DND-41 (cell line): ENCODE measurements around the gene TSHZ1.

Experiments used
- EZH2 ChIP-seq: IDR thresholded peaks from 3 replicates; pipeline ENCODE4 v1.6.1; 2012; ENCODE audit warnings: borderline replicate concordance, low read depth, mild to moderate bottlenecking, moderate library complexity, low read length, inconsistent platforms; ENCODE audit not compliant: severe bottlenecking
- TF ChIP-seq, protein P1 (sequence below): IDR thresholded peaks from 2 replicates; pipeline ENCODE4 v1.5.1; 2012; ENCODE audit warnings: borderline replicate concordance, low read length, moderate library complexity, mild to moderate bottlenecking; ENCODE audit not compliant: poor library complexity, severe bottlenecking; ENCODE audit errors: extremely low read depth

DNA sequence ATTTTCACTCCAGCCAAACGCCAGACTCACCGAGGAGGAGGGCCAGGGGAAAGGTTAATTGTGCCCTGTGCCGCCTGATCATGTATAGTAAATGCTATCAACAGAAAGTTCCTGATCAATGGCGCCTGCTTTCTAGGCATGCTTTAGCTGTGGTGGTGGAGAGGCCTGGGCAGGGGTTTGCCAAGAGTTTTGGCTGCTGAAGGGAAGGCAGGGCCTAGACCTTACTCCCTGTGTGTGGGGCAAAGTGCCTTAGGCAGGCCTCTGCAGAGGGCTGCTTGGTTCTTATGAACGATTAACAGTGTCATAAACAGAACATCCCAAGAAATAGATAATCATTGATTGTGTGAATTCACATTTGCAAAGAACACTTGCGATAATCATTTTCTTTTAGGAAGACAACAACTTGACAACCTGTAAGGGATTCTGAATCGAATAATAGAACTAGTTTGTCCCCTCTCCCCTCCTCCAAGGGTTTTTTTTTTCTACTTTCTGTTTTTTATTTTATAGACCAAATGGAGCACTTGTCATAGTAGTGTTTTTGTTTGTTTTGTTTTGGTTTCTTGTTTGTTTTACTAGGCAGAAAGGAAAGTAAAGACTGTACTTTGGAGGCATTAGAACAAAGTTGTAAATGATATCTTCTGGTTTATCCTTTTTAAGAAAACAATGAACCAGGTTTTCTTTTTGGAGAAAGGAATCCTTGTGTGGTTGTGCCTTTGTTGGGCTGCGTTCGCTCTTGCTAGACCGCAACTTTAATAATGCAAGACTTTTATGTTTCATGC is 6.5 kb downstream of the TSHZ1 start:
- TF ChIP-seq, protein P1, sequence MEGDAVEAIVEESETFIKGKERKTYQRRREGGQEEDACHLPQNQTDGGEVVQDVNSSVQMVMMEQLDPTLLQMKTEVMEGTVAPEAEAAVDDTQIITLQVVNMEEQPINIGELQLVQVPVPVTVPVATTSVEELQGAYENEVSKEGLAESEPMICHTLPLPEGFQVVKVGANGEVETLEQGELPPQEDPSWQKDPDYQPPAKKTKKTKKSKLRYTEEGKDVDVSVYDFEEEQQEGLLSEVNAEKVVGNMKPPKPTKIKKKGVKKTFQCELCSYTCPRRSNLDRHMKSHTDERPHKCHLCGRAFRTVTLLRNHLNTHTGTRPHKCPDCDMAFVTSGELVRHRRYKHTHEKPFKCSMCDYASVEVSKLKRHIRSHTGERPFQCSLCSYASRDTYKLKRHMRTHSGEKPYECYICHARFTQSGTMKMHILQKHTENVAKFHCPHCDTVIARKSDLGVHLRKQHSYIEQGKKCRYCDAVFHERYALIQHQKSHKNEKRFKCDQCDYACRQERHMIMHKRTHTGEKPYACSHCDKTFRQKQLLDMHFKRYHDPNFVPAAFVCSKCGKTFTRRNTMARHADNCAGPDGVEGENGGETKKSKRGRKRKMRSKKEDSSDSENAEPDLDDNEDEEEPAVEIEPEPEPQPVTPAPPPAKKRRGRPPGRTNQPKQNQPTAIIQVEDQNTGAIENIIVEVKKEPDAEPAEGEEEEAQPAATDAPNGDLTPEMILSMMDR, result no peak
- no peak for TF ChIP-seq EZH2
